HG03097 (cell line): ENCODE measurements around the gene GARS1.
"Not testable (repeated sequence)": the region's sequence is repeated elsewhere in the genome, so short reads cannot be mapped to it uniquely, and the experiment has no call there.

Experiments used
- ATAC-seq: cut with Tn5 transposase; IDR thresholded peaks from one replicate; pipeline ENCODE4 v1.9.1; 2021; ENCODE audit not compliant: unreplicated experiment, low FRiP score

The GARS1 gene

GRCh38 chr7:30570238-30570637 lies 24.4 kb upstream of the GARS1 start:
- not testable (repeated sequence) for ATAC-seq

- no peak for ATAC-seq
Measured at GRCh38 chr7:30572212-30572841, 22.4 kb upstream of the GARS1 start.

GRCh38 chr7:30575910-30576309 lies 18.8 kb upstream of the GARS1 start:
- ATAC-seq = no peak

GRCh38 chr7:30583181-30583580 lies 11.5 kb upstream of the GARS1 start:
- no peak for ATAC-seq

- ATAC-seq = no peak
Measured at GRCh38 chr7:30584415-30584814, 10.3 kb upstream of the GARS1 start.

GRCh38 chr7:30584965-30585364 lies 9.7 kb upstream of the GARS1 start:
- no peak for ATAC-seq

- no peak for ATAC-seq
Measured at GRCh38 chr7:30585675-30586074, 9.0 kb upstream of the GARS1 start.

GRCh38 chr7:30587547-30587946 lies 7.1 kb upstream of the GARS1 start:
- ATAC-seq = not testable (repeated sequence)

GRCh38 chr7:30589111-30589510 lies 5.6 kb upstream of the GARS1 start:
- ATAC-seq = no peak

- ATAC-seq = peak; percentile 42
Measured at GRCh38 chr7:30594048-30594539, 584 bp upstream of the GARS1 start.

- no peak for ATAC-seq
Measured at GRCh38 chr7:30595436-30596013, 847 bp downstream of the GARS1 start.

- no peak for ATAC-seq
Measured at GRCh38 chr7:30596014-30596641, 1.4 kb downstream of the GARS1 start.

- ATAC-seq = no peak
Measured at GRCh38 chr7:30596721-30597120, 2.0 kb downstream of the GARS1 start.

- ATAC-seq = no peak
Measured at GRCh38 chr7:30598121-30598876, 3.6 kb downstream of the GARS1 start.

GRCh38 chr7:30604901-30605300 lies 10.2 kb downstream of the GARS1 start:
- no peak for ATAC-seq

- no peak for ATAC-seq
Measured at GRCh38 chr7:30605832-30606231, 11.2 kb downstream of the GARS1 start.

GRCh38 chr7:30612658-30613265 lies 18.1 kb downstream of the GARS1 start:
- ATAC-seq = no peak

- ATAC-seq = no peak
Measured at GRCh38 chr7:30613366-30614325, 19.0 kb downstream of the GARS1 start.

GRCh38 chr7:30616318-30616717 lies 21.6 kb downstream of the GARS1 start:
- no peak for ATAC-seq

GRCh38 chr7:30617359-30617758 lies 22.7 kb downstream of the GARS1 start:
- no peak for ATAC-seq
